Measurements from ENCODE around the gene RAD51B.

Gene RAD51B

GRCh38 chr14:68669603-68670358 lies 850.2 kb downstream of the RAD51B start:
- peak; percentile 68 for DNase-seq (ENCODE audit: low spot score)

- DNase-seq (ENCODE audit: low spot score), result peak; percentile 67
Observed at GRCh38 chr14:68670359-68670715, 850.8 kb downstream of the RAD51B start.

GRCh38 chr14:68671909-68672308 lies 852.3 kb downstream of the RAD51B start:
- no peak for DNase-seq (ENCODE audit: low spot score)

- no peak for DNase-seq (ENCODE audit: low spot score)
Observed at GRCh38 chr14:68672609-68673285, 853.2 kb downstream of the RAD51B start.

GRCh38 chr14:68673464-68673863 lies 853.9 kb downstream of the RAD51B start:
- DNase-seq (ENCODE audit: low spot score), result no peak

GRCh38 chr14:68674538-68675232 lies 855.1 kb downstream of the RAD51B start:
- no peak for DNase-seq (ENCODE audit: low spot score)

- no peak for DNase-seq (ENCODE audit: low spot score)
Observed at GRCh38 chr14:68675233-68675577, 855.6 kb downstream of the RAD51B start.

- DNase-seq (ENCODE audit: low spot score), result no peak
Observed at GRCh38 chr14:68676511-68676943, 856.9 kb downstream of the RAD51B start.

- no peak for DNase-seq (ENCODE audit: low spot score)
Observed at GRCh38 chr14:68677476-68677875, 857.9 kb downstream of the RAD51B start.

GRCh38 chr14:68677901-68678300 lies 858.3 kb downstream of the RAD51B start:
- no peak for DNase-seq (ENCODE audit: low spot score)

GRCh38 chr14:68678471-68678870 lies 858.9 kb downstream of the RAD51B start:
- DNase-seq (ENCODE audit: low spot score), result no peak

GRCh38 chr14:68679301-68679700 lies 859.7 kb downstream of the RAD51B start:
- no peak for DNase-seq (ENCODE audit: low spot score)

- no peak for DNase-seq (ENCODE audit: low spot score)
Observed at GRCh38 chr14:68679746-68680467, 860.3 kb downstream of the RAD51B start.

- DNase-seq (ENCODE audit: low spot score), result no peak
Observed at GRCh38 chr14:68680541-68681051, 861.0 kb downstream of the RAD51B start.

GRCh38 chr14:68681256-68682011 lies 861.9 kb downstream of the RAD51B start:
- DNase-seq (ENCODE audit: low spot score), result no peak

- DNase-seq (ENCODE audit: low spot score), result no peak
Observed at GRCh38 chr14:68682166-68683103, 862.9 kb downstream of the RAD51B start.

- no peak for DNase-seq (ENCODE audit: low spot score)
Observed at GRCh38 chr14:68683326-68683725, 863.7 kb downstream of the RAD51B start.

GRCh38 chr14:68684466-68685418 lies 865.2 kb downstream of the RAD51B start:
- no peak for DNase-seq (ENCODE audit: low spot score)
